Endothelial cell of umbilical vein (primary cell): Measurements from ENCODE around the gene AGT. TPM values are rescaled to one million over a fixed set of nuclear protein-coding genes. Genes with fewer than 3 reads are reported as not detected.

Source experiments
- BruUV-seq: library from RNA; stranded (reverse); fragments of 400-500 nt; replicated peaks from 2 replicates; lab custom pipeline; 2021; lab: Mats Ljungman, UMichigan
- CTCF ChIA-PET: fragments of 300-600, 350-600 bp; sonication (Branson Sonifier 250); formaldehyde crosslinking; loops from one replicate; lab custom pipeline; 2021; ENCODE audit warnings: antibody characterized with exemption, inconsistent platforms; lab: Charles Lee
- POLR2A ChIA-PET: fragments of 300-600, 350-600 bp; sonication (Branson Sonifier 250); formaldehyde crosslinking; loops from one replicate; lab custom pipeline; 2021; ENCODE audit warnings: antibody characterized with exemption, inconsistent platforms; lab: Charles Lee
- DNase-seq: peaks from one replicate; pipeline ENCODE4 v3.0.0-alpha.2; 2011; ENCODE audit warnings: low read depth, low spot score
- FAIRE-seq: peaks from 2 replicates; lab custom pipeline; 2011; peaks lifted over from hg19 to GRCh38; lab: Jason Lieb, UNC
- H2AFZ ChIP-seq: 2 replicates; pipeline ENCODE4 v1.6.0; 2012; ENCODE audit warnings: low read depth, low read length, control low read depth, inconsistent platforms
- H3K27ac ChIP-seq: 2 replicates; pipeline ENCODE4 v1.5.1; 2011; ENCODE audit warnings: low read depth, mild to moderate bottlenecking, control low read depth, low read length, moderate library complexity; ENCODE audit not compliant: insufficient read depth
- H3K27me3 ChIP-seq, 2 experiments: 2 replicates each; pipeline versions ENCODE4 v1.6.0 to v1.6.1; 2011; ENCODE audit warnings: low read length in 2 of 2, mixed read lengths in 1 of 2; ENCODE audit not compliant: control insufficient read depth in 2 of 2, insufficient read depth in 2 of 2
- H3K36me3 ChIP-seq, 2 experiments: 2 replicates in 1 of 2; 3 replicates in 1 of 2; pipeline ENCODE4 v1.5.1; 2011; ENCODE audit warnings: low read length in 2 of 2, mild to moderate bottlenecking in 1 of 2, moderate library complexity in 1 of 2; ENCODE audit not compliant: control insufficient read depth in 2 of 2, insufficient read depth in 2 of 2; ENCODE audit errors: extremely low read depth in 1 of 2
- H3K4me1 ChIP-seq: 3 replicates; pipeline ENCODE4 v1.5.1; 2011; ENCODE audit warnings: mild to moderate bottlenecking, low read length; ENCODE audit not compliant: control insufficient read depth, insufficient read depth; ENCODE audit errors: extremely low read depth
- H3K4me2 ChIP-seq: 2 replicates; pipeline ENCODE4 v1.6.1; 2011; ENCODE audit warnings: low read length, control low read depth, mixed read lengths; ENCODE audit not compliant: insufficient read depth
- H3K4me3 ChIP-seq, 3 experiments: fragments of 200-600 bp in 1 of 3; sonication (generic), shearing (Covaris generic) in 1 of 3; replicated peaks in 1 of 3; 2 replicates each; pipeline ENCODE4 v1.5.1; 2011 to 2016; ENCODE audit warnings: control low read depth in 3 of 3, low read length in 3 of 3, mild to moderate bottlenecking in 2 of 3, inconsistent platforms in 1 of 3, low read depth in 1 of 3, moderate library complexity in 1 of 3; ENCODE audit not compliant: insufficient read depth in 1 of 3
- H3K79me2 ChIP-seq: 2 replicates; pipeline ENCODE4 v1.6.0; 2012; ENCODE audit warnings: low read length, inconsistent platforms; ENCODE audit not compliant: control insufficient read depth, insufficient read depth
- H3K9ac ChIP-seq: replicated peaks from 2 replicates; pipeline ENCODE3; 2011; ENCODE audit warnings: low read length, control low read depth; ENCODE audit not compliant: insufficient read depth; ENCODE audit errors: extremely low read depth
- H3K9me1 ChIP-seq: replicated peaks from 3 replicates; pipeline ENCODE4 v1.6.0; 2011; ENCODE audit warnings: mild to moderate bottlenecking, low read length; ENCODE audit not compliant: control insufficient read depth, insufficient read depth; ENCODE audit errors: extremely low read depth
- H3K9me3 ChIP-seq: replicated peaks from 2 replicates; pipeline ENCODE4 v1.5.1; 2012; ENCODE audit warnings: low read length, inconsistent platforms; ENCODE audit not compliant: control insufficient read depth, insufficient read depth
- H4K20me1 ChIP-seq: replicated peaks from 2 replicates; pipeline ENCODE3; 2011; ENCODE audit warnings: mild to moderate bottlenecking, low read length; ENCODE audit not compliant: control insufficient read depth, insufficient read depth; ENCODE audit errors: extremely low read depth
- EZH2 ChIP-seq: IDR thresholded peaks from 2 replicates; pipeline ENCODE4 v1.6.1; 2012; ENCODE audit warnings: borderline replicate concordance, low read depth, mild to moderate bottlenecking, moderate library complexity, low read length, inconsistent platforms; ENCODE audit not compliant: severe bottlenecking
- FOS ChIP-seq: IDR thresholded peaks from 2 replicates; pipeline ENCODE4 v1.6.1; 2011; ENCODE audit warnings: mild to moderate bottlenecking, low read length, moderate library complexity, borderline replicate concordance; ENCODE audit not compliant: insufficient read depth
- GATA2 ChIP-seq: IDR thresholded peaks from 2 replicates; pipeline ENCODE4 v1.7.0; 2011; ENCODE audit warnings: low read depth, mild to moderate bottlenecking, moderate library complexity, mixed read lengths, low read length; ENCODE audit not compliant: insufficient read length, insufficient read depth
- JUN ChIP-seq: IDR thresholded peaks from 2 replicates; pipeline ENCODE4 v1.6.1; 2011; ENCODE audit warnings: borderline replicate concordance, low read depth; ENCODE audit not compliant: insufficient read length, insufficient read depth
- MYC ChIP-seq: IDR thresholded peaks from one replicate; pipeline ENCODE4 v1.6.1; 2011; ENCODE audit warnings: mild to moderate bottlenecking, low read depth, low read length
- POLR2A ChIP-seq: IDR thresholded peaks from 2 replicates; pipeline ENCODE4 v1.6.1; 2012; ENCODE audit warnings: low read depth, mild to moderate bottlenecking, control low read depth, low read length
- POLR2AphosphoS5 ChIP-seq: IDR thresholded peaks from 2 replicates; pipeline ENCODE4 v1.6.1; 2012; ENCODE audit warnings: low read depth, mild to moderate bottlenecking, control low read depth, low read length, moderate library complexity; ENCODE audit not compliant: insufficient read depth
- dilution Hi-C: fragments of 300-500 bp; cut with MboI; formaldehyde crosslinking; loops from one replicate; pipeline ENCODE4 v1.15.0; 2019; ENCODE audit warnings: low sequenced_read_pairs; ENCODE audit not compliant: extremely low pct_ligation_motif_present
- intact Hi-C: fragments of 100-400 bp; cut with micrococcal nuclease; formaldehyde crosslinking; loops from one replicate; pipeline ENCODE4 v1.10.0; 2022
- polyA plus RNA-seq, 4 experiments: library from polyadenylated mRNA; depleted of rRNA in 3 of 4; stranded (reverse) in 3 of 4; unstranded in 1 of 4; fragments of >200 nt; gene quantifications; 2 replicates each; pipeline versions ENCODE4 v1.2.1 to v1.2.3, GENCODE V29; 2011 to 2012; ENCODE audit warnings: missing spikeins in 1 of 4
- total RNA-seq: library from RNA; stranded (reverse); gene quantifications from 2 replicates; pipeline ENCODE4 v1.2.3, GENCODE V29; 2021
- TF ChIP-seq, protein P1 (sequence below), 2 donors: IDR thresholded peaks; 1 replicate in 1 of 2; 2 replicates in 1 of 2; pipeline ENCODE4 v1.5.1; 2011; ENCODE audit warnings: low read length in 2 of 2, mild to moderate bottlenecking in 2 of 2, moderate library complexity in 2 of 2, control low read depth in 1 of 2, inconsistent platforms in 1 of 2, low read depth in 1 of 2; ENCODE audit not compliant: insufficient read depth in 1 of 2; ENCODE audit errors: extremely low read depth in 1 of 2
- TF ChIP-seq, protein P2 (sequence below): IDR thresholded peaks from 2 replicates; pipeline ENCODE4 v1.6.1; 2011; ENCODE audit not compliant: insufficient read depth, insufficient read length

The AGT gene
- total and polyA plus RNA-seq, 2 donors (not counting 3 experiments of a cell fraction or from before 2014, with no cell fraction given): not detected

DNA sequence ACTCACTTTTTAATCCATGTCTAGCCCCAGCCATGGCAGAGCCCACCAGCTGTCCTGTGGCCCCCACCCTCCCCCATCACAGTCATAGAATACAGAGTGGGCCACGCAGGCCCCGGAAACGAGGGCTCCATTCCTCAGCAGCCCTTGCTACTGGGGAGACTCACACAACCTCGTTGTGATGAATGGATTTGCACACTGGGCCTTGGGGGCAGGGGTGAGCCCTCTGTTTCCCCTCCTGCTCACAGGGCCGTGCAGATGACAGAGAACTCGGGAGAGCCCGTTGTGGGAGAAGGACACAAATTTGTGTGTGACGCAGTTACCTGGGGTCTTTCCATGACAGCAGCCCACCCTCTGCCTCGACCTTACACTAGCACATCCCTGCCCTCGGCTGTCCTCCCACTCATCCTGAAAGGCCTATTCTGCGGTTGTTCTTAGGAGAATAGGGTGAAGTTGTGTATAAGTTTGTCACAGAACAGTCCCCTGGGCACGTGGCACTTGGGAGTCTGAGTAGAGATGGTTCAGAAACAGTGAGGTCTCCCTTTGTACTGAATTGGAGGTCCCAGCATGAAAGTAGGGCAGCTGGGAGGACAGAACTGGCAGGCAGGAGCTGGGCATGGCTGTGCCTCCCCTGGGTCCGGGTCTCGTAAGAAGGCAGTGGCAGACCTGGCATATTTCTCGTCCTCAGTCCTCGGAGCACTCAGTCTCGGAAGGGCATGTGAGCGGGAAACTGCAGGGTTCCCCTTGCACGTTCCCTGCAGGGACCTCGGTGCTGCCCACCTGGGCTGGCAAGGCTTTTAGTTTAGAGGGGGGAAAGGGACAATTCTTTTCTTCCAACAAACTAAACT lies 6.8 kb downstream of the AGT start:
- no peaks in the 10 kb centered on the region for H3K4me1 ChIP-seq
- H3K9me3 ChIP-seq: no peaks in the 10 kb centered on the region
- DNase-seq (no peak), FAIRE-seq (no peak)
- TF ChIP-seq FOS (no peak), POLR2A (no peak), MYC (no peak), POLR2AphosphoS5 (no peak), JUN (no peak), EZH2 (no peak), GATA2 (no peak)
- TF ChIP-seq, protein P1, sequence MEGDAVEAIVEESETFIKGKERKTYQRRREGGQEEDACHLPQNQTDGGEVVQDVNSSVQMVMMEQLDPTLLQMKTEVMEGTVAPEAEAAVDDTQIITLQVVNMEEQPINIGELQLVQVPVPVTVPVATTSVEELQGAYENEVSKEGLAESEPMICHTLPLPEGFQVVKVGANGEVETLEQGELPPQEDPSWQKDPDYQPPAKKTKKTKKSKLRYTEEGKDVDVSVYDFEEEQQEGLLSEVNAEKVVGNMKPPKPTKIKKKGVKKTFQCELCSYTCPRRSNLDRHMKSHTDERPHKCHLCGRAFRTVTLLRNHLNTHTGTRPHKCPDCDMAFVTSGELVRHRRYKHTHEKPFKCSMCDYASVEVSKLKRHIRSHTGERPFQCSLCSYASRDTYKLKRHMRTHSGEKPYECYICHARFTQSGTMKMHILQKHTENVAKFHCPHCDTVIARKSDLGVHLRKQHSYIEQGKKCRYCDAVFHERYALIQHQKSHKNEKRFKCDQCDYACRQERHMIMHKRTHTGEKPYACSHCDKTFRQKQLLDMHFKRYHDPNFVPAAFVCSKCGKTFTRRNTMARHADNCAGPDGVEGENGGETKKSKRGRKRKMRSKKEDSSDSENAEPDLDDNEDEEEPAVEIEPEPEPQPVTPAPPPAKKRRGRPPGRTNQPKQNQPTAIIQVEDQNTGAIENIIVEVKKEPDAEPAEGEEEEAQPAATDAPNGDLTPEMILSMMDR (IDR thresholded peaks at IDR 0.05; ENCODE audit: extremely low read depth in 1 of 2, insufficient read depth in 1 of 2, low read depth in 1 of 2, low read length in 2 of 2): no peak
- TF ChIP-seq, protein P2, sequence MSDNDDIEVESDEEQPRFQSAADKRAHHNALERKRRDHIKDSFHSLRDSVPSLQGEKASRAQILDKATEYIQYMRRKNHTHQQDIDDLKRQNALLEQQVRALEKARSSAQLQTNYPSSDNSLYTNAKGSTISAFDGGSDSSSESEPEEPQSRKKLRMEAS: no peak
- no peaks in the 10 kb centered on the region for H3K27me3 ChIP-seq
- dilution Hi-C loops: no loop called here
- H3K79me2 ChIP-seq: no peaks in the 10 kb centered on the region
- H3K9ac ChIP-seq: no peak overlapping the region
- H4K20me1 ChIP-seq: no peaks in the 10 kb centered on the region
- H3K36me3 ChIP-seq: no peaks in the 10 kb centered on the region
- no peak overlapping the region for H3K4me2 ChIP-seq
- H3K4me3 ChIP-seq: no peak overlapping the region
- no peak overlapping the region for H2AFZ ChIP-seq
- CTCF ChIA-PET: no interaction called here
- intact Hi-C loops: no loop called here
- POLR2A ChIA-PET: no interaction called here
- BruUV-seq: no TSS peak
- no peaks in the 10 kb centered on the region for H3K9me1 ChIP-seq
- no peak overlapping the region for H3K27ac ChIP-seq
